H1 (cell line): Measurements from ENCODE around the gene LEKR1. TPM values are rescaled to one million over a fixed set of nuclear protein-coding genes. Genes with fewer than 3 reads are reported as not detected.

ENCODE experiments used
- CTCF ChIA-PET: fragments of 300-600 bp; sonication (Branson Sonifier 250); formaldehyde crosslinking; loops from one replicate; lab custom pipeline; 2021; ENCODE audit not compliant: partially characterized antibody; lab: Charles Lee
- POLR2A ChIA-PET: fragments of 300-600 bp; sonication (Branson Sonifier 250); formaldehyde crosslinking; loops from one replicate; lab custom pipeline; 2021; ENCODE audit warnings: inconsistent platforms; ENCODE audit not compliant: partially characterized antibody; lab: Charles Lee
- DNase-seq, 2 experiments: peaks; one replicate each; pipeline versions ENCODE4 v3.0.0 to v3.0.0-alpha.2; 2010 to 2022; ENCODE audit warnings: low spot score in 2 of 2, low read depth in 1 of 2, mixed read lengths in 1 of 2
- FAIRE-seq: peaks from 2 replicates; lab custom pipeline; 2011; peaks lifted over from hg19 to GRCh38; lab: Jason Lieb, UNC
- H2AFZ ChIP-seq: 2 replicates; pipeline ENCODE4 v1.8.1; 2012; ENCODE audit warnings: low read length, inconsistent platforms
- H2AK5ac ChIP-seq: 2 replicates; pipeline ENCODE4 v1.6.1; 2013; ENCODE audit warnings: low read depth, low read length
- H2BK120ac ChIP-seq: replicated peaks from 2 replicates; pipeline ENCODE3; 2013; ENCODE audit warnings: low read depth, low read length, inconsistent platforms
- H2BK12ac ChIP-seq: 2 replicates; pipeline ENCODE4 v1.6.1; 2013; ENCODE audit warnings: low read depth, low read length
- H2BK15ac ChIP-seq: 2 replicates; pipeline ENCODE4 v1.6.1; 2013; ENCODE audit warnings: low read length
- H2BK20ac ChIP-seq: 2 replicates; pipeline ENCODE4 v1.6.1; 2013; ENCODE audit warnings: low read length
- H2BK5ac ChIP-seq: 2 replicates; pipeline ENCODE4 v1.6.1; 2013; ENCODE audit warnings: low read depth, low read length
- H3K14ac ChIP-seq: 2 replicates; pipeline ENCODE4 v1.6.1; 2013; ENCODE audit warnings: inconsistent platforms; ENCODE audit not compliant: insufficient read length
- H3K18ac ChIP-seq: 2 replicates; pipeline ENCODE4 v1.6.1; 2013; ENCODE audit warnings: low read length; ENCODE audit errors: extremely low read depth
- H3K23ac ChIP-seq: 2 replicates; pipeline ENCODE4 v1.6.1; 2013; ENCODE audit warnings: inconsistent platforms; ENCODE audit not compliant: insufficient read length
- H3K23me2 ChIP-seq: 2 replicates; pipeline ENCODE4 v1.6.1; 2013; ENCODE audit warnings: low read depth, low read length
- H3K27ac ChIP-seq: 2 replicates; pipeline ENCODE4 v1.6.1; 2011; ENCODE audit warnings: low read depth, low read length, inconsistent platforms
- H3K27me3 ChIP-seq, 4 experiments: replicated peaks in 1 of 4; 1 replicate in 1 of 4; 2 replicates in 3 of 4; pipeline versions ENCODE4 v1.6.1 to v1.8.1; 2011 to 2013; ENCODE audit warnings: low read length in 3 of 4, mild to moderate bottlenecking in 3 of 4, inconsistent platforms in 2 of 4, mixed read lengths in 2 of 4, moderate library complexity in 1 of 4; ENCODE audit not compliant: control insufficient read depth in 3 of 4, insufficient read depth in 3 of 4; ENCODE audit errors: extremely low read depth in 1 of 4
- H3K36me3 ChIP-seq, 4 experiments: 2 replicates each; pipeline versions ENCODE4 v1.6.1 to v1.8.1; 2011 to 2013; ENCODE audit warnings: mild to moderate bottlenecking in 4 of 4, low read length in 3 of 4, moderate library complexity in 2 of 4, control low read depth in 1 of 4, inconsistent platforms in 1 of 4; ENCODE audit not compliant: insufficient read depth in 4 of 4, control insufficient read depth in 2 of 4
- H3K4ac ChIP-seq: replicated peaks from 2 replicates; pipeline ENCODE3; 2013; ENCODE audit warnings: low read length, low read depth, mixed read lengths, inconsistent platforms; ENCODE audit not compliant: insufficient read length
- H3K4me1 ChIP-seq, 4 experiments: replicated peaks in 1 of 4; 1 replicate in 1 of 4; 2 replicates in 3 of 4; pipeline versions ENCODE4 v1.6.1 to v1.8.1; 2011 to 2013; ENCODE audit warnings: low read length in 3 of 4, inconsistent platforms in 2 of 4, mixed read lengths in 1 of 4; ENCODE audit not compliant: insufficient read depth in 4 of 4, control insufficient read depth in 3 of 4
- H3K4me2 ChIP-seq, 2 experiments: 2 replicates each; pipeline versions ENCODE4 v1.6.1 to v1.8.1; 2011 to 2013; ENCODE audit warnings: low read depth in 2 of 2, low read length in 2 of 2, control low read depth in 1 of 2, inconsistent platforms in 1 of 2, mild to moderate bottlenecking in 1 of 2; ENCODE audit not compliant: insufficient read depth in 1 of 2
- H3K4me3 ChIP-seq, 4 experiments: fragments of 200-600, 300-600 bp in 1 of 4; sonication (generic), shearing (Covaris generic), sonication (Bioruptor Twin) in 1 of 4; 2 replicates each; pipeline versions ENCODE4 v1.5.1 to v1.8.1; 2011 to 2016; ENCODE audit warnings: low read length in 4 of 4, low read depth in 3 of 4, control low read depth in 2 of 4, inconsistent platforms in 2 of 4, mild to moderate bottlenecking in 2 of 4, mixed read lengths in 1 of 4, moderate library complexity in 1 of 4; ENCODE audit not compliant: insufficient read depth in 2 of 4; ENCODE audit errors: extremely low read depth in 1 of 4
- H3K56ac ChIP-seq: replicated peaks from 2 replicates; pipeline ENCODE3; 2013; ENCODE audit warnings: low read depth, mild to moderate bottlenecking, mixed read lengths, low read length, inconsistent platforms; ENCODE audit not compliant: insufficient read length
- H3K79me1 ChIP-seq: 2 replicates; pipeline ENCODE4 v1.6.1; 2013; ENCODE audit warnings: low read depth, low read length, control low read depth
- H3K79me2 ChIP-seq, 2 experiments: 2 replicates each; pipeline versions ENCODE4 v1.6.1 to v1.8.1; 2012 to 2013; ENCODE audit warnings: low read length in 2 of 2, mild to moderate bottlenecking in 2 of 2, inconsistent platforms in 1 of 2; ENCODE audit not compliant: insufficient read depth in 2 of 2, control insufficient read depth in 1 of 2
- H3K9ac ChIP-seq, 4 experiments: replicated peaks in 1 of 4; 1 replicate in 1 of 4; 2 replicates in 3 of 4; pipeline versions ENCODE4 v1.6.1 to v1.8.1; 2011 to 2013; ENCODE audit warnings: low read depth in 3 of 4, low read length in 3 of 4, control low read depth in 2 of 4, mild to moderate bottlenecking in 2 of 4, moderate library complexity in 2 of 4, inconsistent platforms in 1 of 4; ENCODE audit errors: extremely low read depth in 1 of 4
- H3K9me3 ChIP-seq, 2 experiments: 2 replicates each; pipeline versions ENCODE4 v1.6.1 to v1.8.1; 2012 to 2013; ENCODE audit warnings: mild to moderate bottlenecking in 2 of 2, moderate library complexity in 2 of 2, control low read depth in 1 of 2, inconsistent platforms in 1 of 2, low read depth in 1 of 2, low read length in 1 of 2, mixed read lengths in 1 of 2; ENCODE audit not compliant: insufficient read depth in 2 of 2
- H4K20me1 ChIP-seq, 2 experiments: replicated peaks in 1 of 2; 2 replicates each; pipeline versions ENCODE3 to v1.8.1; 2011 to 2013; ENCODE audit warnings: inconsistent platforms in 2 of 2, low read length in 2 of 2, mild to moderate bottlenecking in 1 of 2; ENCODE audit not compliant: insufficient read depth in 2 of 2, control insufficient read depth in 1 of 2
- H4K5ac ChIP-seq: 2 replicates; pipeline ENCODE4 v1.6.1; 2013; ENCODE audit warnings: low read length, low read depth, mixed read lengths, inconsistent platforms; ENCODE audit not compliant: insufficient read length
- H4K8ac ChIP-seq: 2 replicates; pipeline ENCODE4 v1.8.0; 2013; ENCODE audit warnings: mild to moderate bottlenecking, moderate library complexity, low read length, inconsistent platforms; ENCODE audit not compliant: insufficient read depth; ENCODE audit errors: extremely low read depth
- H4K91ac ChIP-seq: replicated peaks from 2 replicates; pipeline ENCODE3; 2013; ENCODE audit warnings: low read length, mixed read lengths, inconsistent platforms; ENCODE audit not compliant: insufficient read length
- BCL11A ChIP-seq, 2 experiments: IDR thresholded peaks; one replicate each; pipeline ENCODE4 v1.6.1; 2011; ENCODE audit warnings: low read depth in 2 of 2, low read length in 2 of 2, mild to moderate bottlenecking in 2 of 2
- BRCA1 ChIP-seq: IDR thresholded peaks from 2 replicates; pipeline ENCODE4 v1.6.1; 2012; ENCODE audit warnings: low read depth, low read length, improper control_type of control experiment
- CTBP2 ChIP-seq: IDR thresholded peaks from 2 replicates; pipeline ENCODE4 v1.7.0; 2011; ENCODE audit warnings: borderline replicate concordance, mild to moderate bottlenecking, moderate library complexity, mixed read lengths, low read length; ENCODE audit not compliant: insufficient read depth, insufficient read length
- KDM1A ChIP-seq: fragments of 200-600, 300-600 bp; sonication (generic); IDR thresholded peaks from 2 replicates; pipeline ENCODE4 v1.7.1; 2016; ENCODE audit warnings: mild to moderate bottlenecking, low read length, borderline replicate concordance
- KDM5A ChIP-seq: fragments of 200-600 bp; IDR thresholded peaks from 2 replicates; pipeline ENCODE4 v1.7.1; 2012; ENCODE audit warnings: mild to moderate bottlenecking, low read length, inconsistent platforms, mixed read lengths
- NRF1 ChIP-seq: IDR thresholded peaks from 2 replicates; pipeline ENCODE4 v1.6.1; 2011; ENCODE audit warnings: mild to moderate bottlenecking, low read depth, low read length, improper control_type of control experiment
- POLR2A ChIP-seq, 2 experiments: IDR thresholded peaks; 1 replicate in 1 of 2; 2 replicates in 1 of 2; pipeline ENCODE4 v1.6.1; 2011; ENCODE audit warnings: low read depth in 2 of 2, low read length in 2 of 2, mild to moderate bottlenecking in 2 of 2; ENCODE audit errors: control extremely low read depth in 1 of 2
- RNF2 ChIP-seq: fragments of 200-900, 300-1000 bp; sonication (generic); IDR thresholded peaks from 2 replicates; pipeline ENCODE4 v1.7.1; 2016; ENCODE audit warnings: borderline replicate concordance, low read depth, mild to moderate bottlenecking, antibody characterized with exemption, low read length; ENCODE audit not compliant: poor library complexity, severe bottlenecking; ENCODE audit errors: missing control alignments
- SIX5 ChIP-seq: IDR thresholded peaks from 2 replicates; pipeline ENCODE4 v1.6.1; 2011; ENCODE audit warnings: mild to moderate bottlenecking, low read depth, low read length
- SP1 ChIP-seq: IDR thresholded peaks from 2 replicates; pipeline ENCODE4 v1.6.1; 2011; ENCODE audit warnings: low read depth, low read length
- SP2 ChIP-seq: IDR thresholded peaks from 2 replicates; pipeline ENCODE4 v1.6.1; 2012; ENCODE audit warnings: mild to moderate bottlenecking, low read length, inconsistent platforms
- TBP ChIP-seq: IDR thresholded peaks from 2 replicates; pipeline ENCODE4 v1.6.1; 2011; ENCODE audit warnings: low read depth, low read length, improper control_type of control experiment
- WGBS, 2 experiments: shearing (Covaris generic) in 1 of 2; methylation state at CpG; one replicate each; pipeline versions ENCODE4 v1.1.6 to v1.1.7; 2013 to 2015; ENCODE audit warnings: low lambda C conversion rate in 2 of 2, mixed read lengths in 2 of 2, inconsistent platforms in 1 of 2, low coverage in 1 of 2, missing lambda C conversion rate in 1 of 2; ENCODE audit not compliant: insufficient replicate concordance in 2 of 2, insufficient coverage in 1 of 2, insufficient read length in 1 of 2; ENCODE audit errors: extremely low coverage in 1 of 2, missing lambda C conversion rate in 1 of 2; 5-methylcytosine and 5-hydroxymethylcytosine counted together
- polyA plus RNA-seq, 7 experiments: library from polyadenylated mRNA; depleted of rRNA in 3 of 7; stranded (reverse) in 5 of 7; unstranded in 2 of 7; fragments of >200 nt in 5 of 7; fragments of 200-250 nt in 2 of 7; gene quantifications; 1 replicate in 5 of 7; 2 replicates in 1 of 7; 4 replicates in 1 of 7; pipeline versions ENCODE4 v1.2.1 to v1.2.3, GENCODE V29; 2011 to 2013; ENCODE audit warnings: missing spikeins in 2 of 7, mixed read lengths in 2 of 7
- total RNA-seq: library from RNA; stranded (reverse); fragmentation: NEBNext Ultra II Directional; extraction: Animal tissue kit (Norgen Biotek cat#: 25700); gene quantifications from 2 replicates; pipeline ENCODE4 v1.2.1, GENCODE V29; 2021
- TF ChIP-seq, protein P1 (sequence below): IDR thresholded peaks from 2 replicates; pipeline ENCODE4 v1.6.1; 2011; ENCODE audit warnings: low read depth, mild to moderate bottlenecking, low read length; ENCODE audit not compliant: insufficient read depth

Gene LEKR1
- total and polyA plus RNA-seq, 2 of the 8 experiments (the other 6 are each of a cell fraction or from before 2014, with no cell fraction given) = 0.08 TPM; not detected in 1

GRCh38 chr3:156782319-156782718 is 43.8 kb upstream of the LEKR1 start:
- POLR2A ChIA-PET = no interaction called here
- Histone ChIP-seq H3K4me1 (no peaks in the 10 kb centered on the region), H4K8ac (no peak overlapping the region), H3K56ac (no peak overlapping the region), H3K9me3 (no peaks in the 10 kb centered on the region), H3K4me3 (no peak overlapping the region), H3K79me1 (no peaks in the 10 kb centered on the region), H3K27me3 (no peaks in the 10 kb centered on the region), H3K36me3 (no peaks in the 10 kb centered on the region), H4K91ac (no peak overlapping the region), H3K23ac (no peak overlapping the region), H2AFZ (no peak overlapping the region), H4K20me1 (no peaks in the 10 kb centered on the region), H3K18ac (no peak overlapping the region), H3K27ac (no peak overlapping the region), H3K79me2 (no peaks in the 10 kb centered on the region), H3K23me2 (no peaks in the 10 kb centered on the region; the same call in 1 of the 2 replicates), H3K14ac (no peak overlapping the region), H3K4ac (no peak overlapping the region), H2AK5ac (no peak overlapping the region), H3K9ac (no peak overlapping the region), H2BK12ac (no peak overlapping the region), H2BK120ac (no peak overlapping the region), H2BK20ac (no peak overlapping the region), H2BK15ac (no peak overlapping the region), H3K4me2 (no peak overlapping the region), H2BK5ac (no peak overlapping the region), H4K5ac (no peak overlapping the region)
- no peak for FAIRE-seq
- TF ChIP-seq RNF2 (no peak), BCL11A (IDR thresholded peaks at IDR 0.05; ENCODE audit: low read depth in 2 of 2, low read length in 2 of 2) (no peak), SP1 (no peak), CTBP2 (no peak), SP2 (no peak), NRF1 (no peak), TBP (no peak), BRCA1 (no peak), POLR2A (IDR thresholded peaks at IDR 0.05; ENCODE audit: control extremely low read depth in 1 of 2, low read depth in 2 of 2, low read length in 2 of 2) (no peak), KDM5A (no peak), KDM1A (no peak), SIX5 (no peak)
- TF ChIP-seq, protein P1, sequence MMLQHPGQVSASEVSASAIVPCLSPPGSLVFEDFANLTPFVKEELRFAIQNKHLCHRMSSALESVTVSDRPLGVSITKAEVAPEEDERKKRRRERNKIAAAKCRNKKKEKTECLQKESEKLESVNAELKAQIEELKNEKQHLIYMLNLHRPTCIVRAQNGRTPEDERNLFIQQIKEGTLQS = no peak
- no peak for DNase-seq
- 95% methylated on average over 5 of the region's 5 CpGs; no CpG with 5 or more reads in 1 of the 2 experiments for WGBS, 2 experiments
- CTCF ChIA-PET = no interaction called here
